HepG2 (cell line): ENCODE data around the gene PHKB. TPM values are rescaled to one million over a fixed set of nuclear protein-coding genes. Genes with fewer than 3 reads are reported as not detected.

Experiments
- ATAD3A ChIP-seq: sonication (generic); formaldehyde crosslinking; IDR thresholded peaks from 2 replicates; pipeline ENCODE4 v1.4.0; 2020; ENCODE audit warnings: missing genetic modification reagents
- CEBPG ChIP-seq: IDR thresholded peaks from 2 replicates; pipeline ENCODE4 v1.6.1; 2016
- CREB3 ChIP-seq: sonication (generic); formaldehyde crosslinking; IDR thresholded peaks from 2 replicates; pipeline ENCODE4 v1.5.0; 2020; ENCODE audit warnings: missing genetic modification reagents
- DMAP1 ChIP-seq: IDR thresholded peaks from 2 replicates; pipeline ENCODE4 v1.6.1; 2016
- GLMP ChIP-seq: sonication (generic); formaldehyde crosslinking; IDR thresholded peaks from 2 replicates; pipeline ENCODE4 v1.9.0; 2021; ENCODE audit warnings: missing genetic modification reagents, mild to moderate bottlenecking, borderline replicate concordance
- HNF4A ChIP-seq: sonication (generic); formaldehyde crosslinking; IDR thresholded peaks from 2 replicates; pipeline ENCODE4 v1.4.0; 2020; ENCODE audit warnings: missing genetic modification reagents
- NPAS2 ChIP-seq: sonication (generic); formaldehyde crosslinking; IDR thresholded peaks from 2 replicates; pipeline ENCODE4 v1.8.0; 2022; ENCODE audit warnings: mild to moderate bottlenecking, missing genetic modification reagents, borderline replicate concordance
- ZKSCAN8 ChIP-seq: IDR thresholded peaks from 2 replicates; pipeline ENCODE4 v1.6.1; 2016; ENCODE audit warnings: borderline replicate concordance, missing genetic modification reagents, missing compliant biosample characterization
- ZMYM3 ChIP-seq: sonication (generic); formaldehyde crosslinking; IDR thresholded peaks from 2 replicates; pipeline ENCODE4 v1.5.1; 2020; ENCODE audit warnings: mild to moderate bottlenecking, missing genetic modification reagents
- ZNF24 ChIP-seq: fragments of 450-650 bp; IDR thresholded peaks from 2 replicates; pipeline ENCODE4 v1.6.1; 2017; ENCODE audit warnings: antibody characterized with exemption, mild to moderate bottlenecking
- ZNF724P ChIP-seq: sonication (generic); formaldehyde crosslinking; IDR thresholded peaks from 2 replicates; pipeline ENCODE4 v1.8.0; 2022; ENCODE audit warnings: missing genetic modification reagents, borderline replicate concordance
- polyA plus RNA-seq, 8 experiments: library from polyadenylated mRNA; depleted of rRNA in 3 of 8; stranded (reverse) in 7 of 8; unstranded in 1 of 8; fragments of >200 nt; fragmentation: Illumina TruSeq in 4 of 8; extraction: Trizol in 4 of 8; gene quantifications; 2 replicates each; pipeline versions ENCODE4 v1.2.1 to v1.2.3, GENCODE V29; 2011 to 2016; ENCODE audit warnings: low read depth in 4 of 8, missing spikeins in 1 of 8, mixed read lengths in 1 of 8; ENCODE audit not compliant: insufficient read depth in 1 of 8
- total RNA-seq, 5 experiments: library from RNA; depleted of rRNA; stranded (reverse); fragments of >200 nt; fragmentation: Illumina TruSeq; extraction: Trizol; gene quantifications; 2 replicates each; pipeline ENCODE4 v1.2.3, GENCODE V29; 2016; ENCODE audit warnings: low read depth in 1 of 5
- TF ChIP-seq, protein P1 (sequence below): sonication (generic); formaldehyde crosslinking; IDR thresholded peaks from 2 replicates; pipeline ENCODE4 v1.8.1; 2023; ENCODE audit warnings: missing genetic modification reagents, inconsistent platforms, borderline replicate concordance
- TF ChIP-seq, protein P2 (sequence below): sonication (generic); formaldehyde crosslinking; IDR thresholded peaks from 2 replicates; pipeline ENCODE4 v1.4.0; 2020; ENCODE audit warnings: mild to moderate bottlenecking, missing genetic modification reagents
- TF ChIP-seq, protein P3 (sequence below): sonication (generic); formaldehyde crosslinking; IDR thresholded peaks from 2 replicates; pipeline ENCODE4 v1.4.0; 2020; ENCODE audit warnings: missing genetic modification reagents, borderline replicate concordance
- TF ChIP-seq, protein P4 (sequence below): IDR thresholded peaks from 2 replicates; pipeline ENCODE4 v1.6.1; 2018; ENCODE audit warnings: missing genetic modification reagents

The PHKB gene
- total and polyA plus RNA-seq, 2 of the 13 experiments (the other 11 are each of a cell fraction or from before 2014, with no cell fraction given): 66.0 to 80.8 TPM

- TF ChIP-seq GLMP (CRISPR knock-in tag): no peak
- peak; percentile 70; the same call in 1 of the 2 replicates for TF ChIP-seq ZKSCAN8 (CRISPR knock-in tag)
- TF ChIP-seq NPAS2 (CRISPR knock-in tag): no peak
- TF ChIP-seq ATAD3A (CRISPR knock-in tag): no peak
- no peak for TF ChIP-seq ZNF724P (CRISPR knock-in tag)
- peak; percentile 76; the same call in 1 of the 2 replicates for TF ChIP-seq ZMYM3
- TF ChIP-seq DMAP1: 0 out of 2 replicates have a peak, but pooled peaks have one; percentile 30
- TF ChIP-seq, protein P1, sequence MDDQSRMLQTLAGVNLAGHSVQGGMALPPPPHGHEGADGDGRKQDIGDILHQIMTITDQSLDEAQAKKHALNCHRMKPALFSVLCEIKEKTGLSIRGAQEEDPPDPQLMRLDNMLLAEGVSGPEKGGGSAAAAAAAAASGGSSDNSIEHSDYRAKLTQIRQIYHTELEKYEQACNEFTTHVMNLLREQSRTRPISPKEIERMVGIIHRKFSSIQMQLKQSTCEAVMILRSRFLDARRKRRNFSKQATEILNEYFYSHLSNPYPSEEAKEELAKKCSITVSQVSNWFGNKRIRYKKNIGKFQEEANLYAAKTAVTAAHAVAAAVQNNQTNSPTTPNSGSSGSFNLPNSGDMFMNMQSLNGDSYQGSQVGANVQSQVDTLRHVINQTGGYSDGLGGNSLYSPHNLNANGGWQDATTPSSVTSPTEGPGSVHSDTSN (CRISPR knock-in tag): no peak
- TF ChIP-seq ZNF24: peak; percentile 87
- TF ChIP-seq, protein P2, sequence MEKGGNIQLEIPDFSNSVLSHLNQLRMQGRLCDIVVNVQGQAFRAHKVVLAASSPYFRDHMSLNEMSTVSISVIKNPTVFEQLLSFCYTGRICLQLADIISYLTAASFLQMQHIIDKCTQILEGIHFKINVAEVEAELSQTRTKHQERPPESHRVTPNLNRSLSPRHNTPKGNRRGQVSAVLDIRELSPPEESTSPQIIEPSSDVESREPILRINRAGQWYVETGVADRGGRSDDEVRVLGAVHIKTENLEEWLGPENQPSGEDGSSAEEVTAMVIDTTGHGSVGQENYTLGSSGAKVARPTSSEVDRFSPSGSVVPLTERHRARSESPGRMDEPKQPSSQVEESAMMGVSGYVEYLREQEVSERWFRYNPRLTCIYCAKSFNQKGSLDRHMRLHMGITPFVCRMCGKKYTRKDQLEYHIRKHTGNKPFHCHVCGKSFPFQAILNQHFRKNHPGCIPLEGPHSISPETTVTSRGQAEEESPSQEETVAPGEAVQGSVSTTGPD (CRISPR knock-in tag): no peak
- TF ChIP-seq CREB3 (CRISPR knock-in tag): no peak
- TF ChIP-seq, protein P3, sequence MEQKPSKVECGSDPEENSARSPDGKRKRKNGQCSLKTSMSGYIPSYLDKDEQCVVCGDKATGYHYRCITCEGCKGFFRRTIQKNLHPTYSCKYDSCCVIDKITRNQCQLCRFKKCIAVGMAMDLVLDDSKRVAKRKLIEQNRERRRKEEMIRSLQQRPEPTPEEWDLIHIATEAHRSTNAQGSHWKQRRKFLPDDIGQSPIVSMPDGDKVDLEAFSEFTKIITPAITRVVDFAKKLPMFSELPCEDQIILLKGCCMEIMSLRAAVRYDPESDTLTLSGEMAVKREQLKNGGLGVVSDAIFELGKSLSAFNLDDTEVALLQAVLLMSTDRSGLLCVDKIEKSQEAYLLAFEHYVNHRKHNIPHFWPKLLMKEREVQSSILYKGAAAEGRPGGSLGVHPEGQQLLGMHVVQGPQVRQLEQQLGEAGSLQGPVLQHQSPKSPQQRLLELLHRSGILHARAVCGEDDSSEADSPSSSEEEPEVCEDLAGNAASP (CRISPR knock-in tag): peak; percentile 36; the same call in 1 of the 2 replicates
- TF ChIP-seq, protein P4, sequence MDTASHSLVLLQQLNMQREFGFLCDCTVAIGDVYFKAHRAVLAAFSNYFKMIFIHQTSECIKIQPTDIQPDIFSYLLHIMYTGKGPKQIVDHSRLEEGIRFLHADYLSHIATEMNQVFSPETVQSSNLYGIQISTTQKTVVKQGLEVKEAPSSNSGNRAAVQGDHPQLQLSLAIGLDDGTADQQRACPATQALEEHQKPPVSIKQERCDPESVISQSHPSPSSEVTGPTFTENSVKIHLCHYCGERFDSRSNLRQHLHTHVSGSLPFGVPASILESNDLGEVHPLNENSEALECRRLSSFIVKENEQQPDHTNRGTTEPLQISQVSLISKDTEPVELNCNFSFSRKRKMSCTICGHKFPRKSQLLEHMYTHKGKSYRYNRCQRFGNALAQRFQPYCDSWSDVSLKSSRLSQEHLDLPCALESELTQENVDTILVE (CRISPR knock-in tag): peak; percentile 42; the same call in 1 of the 2 replicates
- peak; percentile 51; the same call in 1 of the 2 replicates for TF ChIP-seq HNF4A (CRISPR knock-in tag)
- TF ChIP-seq CEBPG: peak; percentile 88
Observed at GRCh38 chr16:47634126-47634525, 173.0 kb downstream of the PHKB start (continued).
